Ascending aorta (tissue), 2 donors: ENCODE data around the gene CFAP74. TPM values are rescaled to one million over a fixed set of nuclear protein-coding genes. Genes with fewer than 3 reads are reported as not detected.
A peak's percentile ranks its signal among the peaks of the same experiment; 100 is the strongest.

ENCODE experiments used
- DNase-seq, 2 donors: peaks; one replicate each; pipeline ENCODE4 v3.0.0-alpha.2; 2019; ENCODE audit warnings: low spot score in 2 of 2
- H3K27ac ChIP-seq, 2 donors: fragments of 200-600 bp; sonication (generic); one replicate each; pipeline ENCODE4 v1.5.1; 2016 to 2017; ENCODE audit warnings: mild to moderate bottlenecking in 1 of 2
- H3K27me3 ChIP-seq: fragments of 200-600 bp; sonication (generic); one replicate; pipeline ENCODE4 v1.5.1; 2017
- H3K36me3 ChIP-seq, 2 donors: fragments of 200-600 bp; sonication (generic); one replicate each; pipeline ENCODE4 v1.5.1; 2016
- H3K4me1 ChIP-seq, 2 donors: fragments of 200-600 bp; sonication (generic); one replicate each; pipeline ENCODE4 v1.5.1; 2016 to 2017; ENCODE audit warnings: mild to moderate bottlenecking in 1 of 2
- H3K4me3 ChIP-seq, 2 donors: fragments of 200-600 bp; sonication (generic); one replicate each; pipeline ENCODE4 v1.5.1; 2016 to 2017; ENCODE audit warnings: mild to moderate bottlenecking in 1 of 2
- H3K9me3 ChIP-seq, 2 donors: fragments of 200-600 bp; sonication (generic); one replicate each; pipeline ENCODE4 v1.5.1; 2016
- intact Hi-C: fragments of 100-400 bp; cut with DNase I; formaldehyde crosslinking; loops from one replicate; pipeline ENCODE4 v1.15.1; 2023
- total RNA-seq: library from RNA; depleted of rRNA; stranded (reverse); fragments of >200 nt; gene quantifications from one replicate; pipeline ENCODE4 v1.1.0, GENCODE V29; 2016
- TF ChIP-seq, protein P1 (sequence below), 3 experiments: fragments of 200-600 bp in 2 of 3; fragments of 450-650 bp in 1 of 3; sonication (generic) in 2 of 3; IDR thresholded peaks; one replicate each; pipeline ENCODE4 v1.5.1; 2016 to 2019; ENCODE audit warnings: antibody characterized with exemption in 3 of 3, mild to moderate bottlenecking in 1 of 3, moderate library complexity in 1 of 3

The CFAP74 gene
- total RNA-seq, 1 donor from 2014 or later = not detected

- intact Hi-C loops = no loop called here
Observed at GRCh38 chr1:1915911-1916840, 87.4 kb downstream of the CFAP74 start.

DNA sequence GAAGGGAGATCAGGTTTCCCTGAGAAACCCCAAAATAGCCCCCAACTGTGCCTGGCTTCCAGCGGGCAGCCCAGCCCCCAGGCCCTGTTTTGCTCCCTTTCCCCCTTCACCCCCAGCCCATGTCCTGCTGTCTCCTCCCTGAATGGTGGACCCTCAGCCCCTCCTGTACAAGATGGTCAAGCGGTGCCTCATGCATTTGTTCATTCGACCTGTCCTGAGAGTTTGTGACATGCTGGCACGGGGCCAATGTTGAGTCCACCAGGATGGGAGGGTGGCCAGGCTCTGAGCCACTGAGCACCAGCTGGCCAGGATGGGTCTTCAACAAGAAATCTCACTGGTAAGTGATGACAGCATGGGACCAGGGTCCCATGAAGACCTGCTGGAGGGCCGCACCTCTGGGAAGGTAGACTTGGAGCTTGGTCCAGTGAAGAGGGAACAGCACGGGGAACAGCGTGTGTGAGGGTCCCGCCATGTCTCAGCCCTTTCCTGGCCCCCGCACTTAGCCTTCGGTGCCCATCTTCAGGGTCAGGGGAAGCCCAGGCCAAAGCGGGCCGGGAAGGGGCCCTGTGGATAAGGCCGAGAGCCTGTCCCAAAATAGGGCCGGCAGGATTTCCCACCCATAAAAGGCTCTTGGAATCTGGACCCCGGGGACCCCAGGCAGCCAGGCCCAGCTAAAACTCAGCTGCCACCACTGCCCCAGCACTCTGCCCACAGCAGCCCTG is 88.5 kb downstream of the CFAP74 start, which contains the start of gene CALML6:
Gene CALML6, plus strand, starts transcription at position 290 of the 722 bp plus-strand sequence. Its CDS starts 21 bp downstream, at position 311.
- Histone ChIP-seq H3K27me3 (no peaks in the 10 kb centered on the region), H3K36me3 (no peaks in the 10 kb centered on the region), H3K27ac (no peak within 1 kb of the TSS), H3K4me3 (no peak within 1 kb of the TSS), H3K9me3 (no peaks in the 10 kb centered on the region), H3K4me1 (peaks cover 7% of the 10 kb centered on the region in 2 donors)
- TF ChIP-seq, protein P1, sequence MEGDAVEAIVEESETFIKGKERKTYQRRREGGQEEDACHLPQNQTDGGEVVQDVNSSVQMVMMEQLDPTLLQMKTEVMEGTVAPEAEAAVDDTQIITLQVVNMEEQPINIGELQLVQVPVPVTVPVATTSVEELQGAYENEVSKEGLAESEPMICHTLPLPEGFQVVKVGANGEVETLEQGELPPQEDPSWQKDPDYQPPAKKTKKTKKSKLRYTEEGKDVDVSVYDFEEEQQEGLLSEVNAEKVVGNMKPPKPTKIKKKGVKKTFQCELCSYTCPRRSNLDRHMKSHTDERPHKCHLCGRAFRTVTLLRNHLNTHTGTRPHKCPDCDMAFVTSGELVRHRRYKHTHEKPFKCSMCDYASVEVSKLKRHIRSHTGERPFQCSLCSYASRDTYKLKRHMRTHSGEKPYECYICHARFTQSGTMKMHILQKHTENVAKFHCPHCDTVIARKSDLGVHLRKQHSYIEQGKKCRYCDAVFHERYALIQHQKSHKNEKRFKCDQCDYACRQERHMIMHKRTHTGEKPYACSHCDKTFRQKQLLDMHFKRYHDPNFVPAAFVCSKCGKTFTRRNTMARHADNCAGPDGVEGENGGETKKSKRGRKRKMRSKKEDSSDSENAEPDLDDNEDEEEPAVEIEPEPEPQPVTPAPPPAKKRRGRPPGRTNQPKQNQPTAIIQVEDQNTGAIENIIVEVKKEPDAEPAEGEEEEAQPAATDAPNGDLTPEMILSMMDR (IDR thresholded peaks at IDR 0.05) = no peak
- intact Hi-C loops = no loop called here
- no peak for DNase-seq

More at GRCh38 chr1:1915911-1916840, 87.4 kb downstream of the CFAP74 start:
- no peaks in the 10 kb centered on the region for H3K9me3 ChIP-seq
- H3K27me3 ChIP-seq = no peaks in the 10 kb centered on the region
- DNase-seq = no peak
- no peaks in the 10 kb centered on the region for H3K36me3 ChIP-seq
- H3K27ac ChIP-seq = no peak overlapping the region
- no peak overlapping the region for H3K4me3 ChIP-seq
- H3K4me1 ChIP-seq = peaks cover 7% of the 10 kb centered on the region in 2 donors
- TF ChIP-seq, protein P1 (IDR thresholded peaks at IDR 0.05) = no peak

DNA sequence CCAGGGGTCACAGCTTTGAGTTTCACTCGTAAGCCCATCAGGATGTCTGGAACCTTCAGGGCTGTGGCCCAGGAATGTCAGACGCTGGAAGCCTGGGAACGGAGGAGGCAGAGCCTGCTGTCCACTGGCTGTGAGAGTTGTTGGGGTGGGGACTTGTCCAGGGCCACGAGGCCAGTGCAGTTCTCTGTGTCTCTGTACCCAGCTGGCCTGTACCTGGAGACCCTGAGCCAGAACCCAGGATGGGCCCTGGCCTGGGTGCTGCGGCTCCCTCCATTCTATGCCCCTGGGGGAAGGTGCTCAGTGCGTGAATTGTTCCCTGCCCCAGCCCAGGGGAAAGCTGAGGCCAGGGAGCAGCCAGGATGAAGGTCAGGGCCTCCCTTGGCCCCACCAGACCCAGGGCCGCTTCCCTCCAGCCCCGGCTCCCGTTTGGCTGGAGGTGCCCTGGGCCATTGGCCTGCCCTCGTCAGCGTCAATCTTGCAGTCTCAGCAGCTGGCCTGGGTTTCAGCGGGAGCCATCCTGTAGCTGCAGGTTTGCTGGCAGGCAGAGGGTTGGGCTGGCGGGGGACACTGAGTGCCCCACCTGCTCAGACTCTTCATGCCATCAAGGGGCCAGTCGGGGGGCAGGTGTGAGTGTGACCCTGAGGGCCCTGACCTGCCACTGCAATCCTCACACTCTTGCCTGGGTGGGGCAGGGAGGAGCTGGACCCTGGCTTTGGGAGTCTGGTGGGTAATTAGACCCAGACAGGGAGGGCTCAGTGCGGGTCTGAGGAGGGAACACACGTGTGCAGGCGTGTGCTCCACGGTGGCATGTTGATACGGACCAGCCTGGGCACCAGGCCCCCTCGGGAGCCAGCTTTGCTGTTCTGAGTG is 89.2 kb downstream of the CFAP74 start:
- intact Hi-C loops = no loop called here
- Histone ChIP-seq H3K4me3 (no peak overlapping the region), H3K27me3 (no peaks in the 10 kb centered on the region), H3K36me3 (no peaks in the 10 kb centered on the region), H3K4me1 (peaks cover 11% of the 10 kb centered on the region in 2 donors), H3K27ac (no peak overlapping the region), H3K9me3 (no peaks in the 10 kb centered on the region)
- TF ChIP-seq, protein P1 (IDR thresholded peaks at IDR 0.05) = no peak
- no peak for DNase-seq

GRCh38 chr1:1911350-1912041 is 92.1 kb downstream of the CFAP74 start:
- DNase-seq = peak in 1 of 2 donors; percentile 57
- no peaks in the 10 kb centered on the region for H3K9me3 ChIP-seq
- TF ChIP-seq, protein P1 (IDR thresholded peaks at IDR 0.05) = no peak
- H3K27me3 ChIP-seq = no peaks in the 10 kb centered on the region
- no peaks in the 10 kb centered on the region for H3K36me3 ChIP-seq
- H3K27ac ChIP-seq = no peak overlapping the region
- intact Hi-C loops = no loop called here
- H3K4me3 ChIP-seq = no peak overlapping the region
- H3K4me1 ChIP-seq = peaks cover 4 to 19% of the 10 kb centered on the region in 2 donors
